NB4 (cell line): Measurements from ENCODE around the gene ABLIM2.
"Not testable (repeated sequence)": the region's sequence is repeated elsewhere in the genome, so short reads cannot be mapped to it uniquely, and the experiment has no call there.

Source experiments
- DNase-seq: peaks from one replicate; pipeline ENCODE4 v3.0.0; 2010; ENCODE audit warnings: low read depth
- H3K4me3 ChIP-seq: one replicate; pipeline ENCODE4 v1.5.1; 2011; ENCODE audit warnings: mild to moderate bottlenecking, low read depth, low read length, moderate library complexity
- MAX ChIP-seq: IDR thresholded peaks from 2 replicates; pipeline ENCODE4 v1.6.1; 2011; ENCODE audit warnings: low read depth, low read length
- MYC ChIP-seq: IDR thresholded peaks from 2 replicates; pipeline ENCODE4 v1.6.1; 2011; ENCODE audit warnings: low read depth, low read length
- POLR2A ChIP-seq: IDR thresholded peaks from 2 replicates; pipeline ENCODE4 v1.6.1; 2011; ENCODE audit warnings: mild to moderate bottlenecking; ENCODE audit not compliant: insufficient read length; ENCODE audit errors: extremely low read depth
- TF ChIP-seq, protein P1 (sequence below): IDR thresholded peaks from one replicate; pipeline ENCODE4 v1.5.1; 2012; ENCODE audit warnings: low read depth, low read length

ABLIM2 gene

GRCh38 chr4:8141935-8142334 lies 16.7 kb downstream of the ABLIM2 start:
- H3K4me3 ChIP-seq = no peak overlapping the region
- DNase-seq = no peak
- TF ChIP-seq, protein P1, sequence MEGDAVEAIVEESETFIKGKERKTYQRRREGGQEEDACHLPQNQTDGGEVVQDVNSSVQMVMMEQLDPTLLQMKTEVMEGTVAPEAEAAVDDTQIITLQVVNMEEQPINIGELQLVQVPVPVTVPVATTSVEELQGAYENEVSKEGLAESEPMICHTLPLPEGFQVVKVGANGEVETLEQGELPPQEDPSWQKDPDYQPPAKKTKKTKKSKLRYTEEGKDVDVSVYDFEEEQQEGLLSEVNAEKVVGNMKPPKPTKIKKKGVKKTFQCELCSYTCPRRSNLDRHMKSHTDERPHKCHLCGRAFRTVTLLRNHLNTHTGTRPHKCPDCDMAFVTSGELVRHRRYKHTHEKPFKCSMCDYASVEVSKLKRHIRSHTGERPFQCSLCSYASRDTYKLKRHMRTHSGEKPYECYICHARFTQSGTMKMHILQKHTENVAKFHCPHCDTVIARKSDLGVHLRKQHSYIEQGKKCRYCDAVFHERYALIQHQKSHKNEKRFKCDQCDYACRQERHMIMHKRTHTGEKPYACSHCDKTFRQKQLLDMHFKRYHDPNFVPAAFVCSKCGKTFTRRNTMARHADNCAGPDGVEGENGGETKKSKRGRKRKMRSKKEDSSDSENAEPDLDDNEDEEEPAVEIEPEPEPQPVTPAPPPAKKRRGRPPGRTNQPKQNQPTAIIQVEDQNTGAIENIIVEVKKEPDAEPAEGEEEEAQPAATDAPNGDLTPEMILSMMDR = no peak
- no peak for TF ChIP-seq POLR2A
- TF ChIP-seq MYC = no peak
- no peak for TF ChIP-seq MAX

GRCh38 chr4:8140915-8141314 lies 17.7 kb downstream of the ABLIM2 start:
- TF ChIP-seq MYC (no peak), POLR2A (no peak), MAX (no peak)
- TF ChIP-seq, protein P1 = no peak
- no peak overlapping the region for H3K4me3 ChIP-seq
- no peak for DNase-seq

DNA sequence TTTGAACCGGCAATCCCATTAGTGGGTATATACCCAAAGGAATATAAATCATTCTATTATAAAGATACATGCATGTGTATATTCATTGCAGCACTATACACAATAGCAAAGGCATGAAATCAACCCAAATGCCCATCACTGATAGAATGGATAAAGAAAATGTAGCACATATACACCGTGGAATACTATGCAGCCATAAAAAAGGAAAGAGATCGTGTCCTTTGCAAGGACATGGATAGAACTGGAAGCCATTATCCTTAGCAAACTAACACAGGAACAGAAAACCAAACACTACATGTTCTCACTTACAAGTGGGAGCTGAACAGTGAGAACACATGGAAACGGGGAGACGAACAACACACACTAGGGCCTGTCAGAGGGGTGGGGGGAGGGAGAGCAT lies 18.9 kb downstream of the ABLIM2 start:
- DNase-seq, H3K4me3 ChIP-seq: not testable (repeated sequence)

DNA sequence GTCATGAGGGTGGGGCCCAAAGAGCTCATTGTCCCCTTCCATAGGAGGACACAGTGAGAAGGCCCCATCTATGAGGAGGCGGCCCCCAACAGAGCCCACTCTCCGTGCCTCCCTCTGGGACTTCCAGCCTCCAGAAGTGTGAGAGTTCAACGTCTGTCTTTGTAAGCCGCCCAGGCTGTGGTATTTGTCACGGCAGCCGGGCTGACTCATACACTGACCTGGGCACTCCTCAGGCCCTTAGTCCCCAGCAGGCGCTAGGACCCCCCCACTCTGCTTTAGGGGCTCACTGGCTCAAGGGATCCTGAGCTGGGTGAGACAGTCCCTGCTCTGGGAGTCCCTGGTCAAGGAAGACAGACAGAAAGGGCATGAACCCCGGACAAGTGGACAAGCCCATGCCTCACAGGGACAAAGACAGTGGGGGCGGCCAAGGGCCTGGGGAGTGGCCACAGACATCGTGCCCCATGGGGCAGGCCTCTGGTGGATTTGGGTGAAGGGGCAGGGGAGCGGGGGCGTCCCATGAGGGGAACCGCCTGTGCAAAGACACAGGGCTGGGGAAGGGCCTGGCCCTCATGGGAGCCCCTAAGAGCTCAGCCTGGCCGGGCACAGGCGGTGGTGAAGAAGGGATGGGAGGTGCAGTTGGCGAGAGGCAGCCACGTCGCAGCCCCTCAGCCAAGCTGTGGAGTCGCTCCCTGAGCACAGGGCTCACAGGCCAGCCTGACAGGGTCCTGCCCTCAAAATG lies 21.5 kb downstream of the ABLIM2 start:
- no peak for DNase-seq
- no peak overlapping the region for H3K4me3 ChIP-seq
- TF ChIP-seq MYC (no peak), POLR2A (no peak), MAX (no peak)
- TF ChIP-seq, protein P1 = no peak

DNA sequence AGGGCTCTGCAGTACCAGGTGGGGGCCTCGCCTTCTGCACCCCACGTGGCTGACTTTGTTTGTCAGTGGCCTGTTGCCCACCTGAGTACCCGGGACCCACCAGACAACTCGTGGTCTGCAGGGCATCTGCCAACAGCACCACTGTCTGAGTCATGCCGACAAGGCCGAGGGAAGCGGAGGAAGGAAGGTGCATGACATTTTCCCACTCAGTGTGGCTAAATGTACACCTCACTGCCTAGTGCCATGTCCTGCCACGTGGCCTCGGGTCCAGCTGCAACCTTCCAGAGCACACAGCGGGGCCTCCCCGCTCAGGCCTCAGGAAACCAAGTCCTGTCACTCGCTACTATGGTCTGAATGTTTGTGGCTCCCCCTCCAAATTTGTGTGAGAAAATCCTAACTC lies 22.1 kb downstream of the ABLIM2 start:
- H3K4me3 ChIP-seq = no peak overlapping the region
- no peak for DNase-seq
- TF ChIP-seq MAX (no peak), POLR2A (no peak), MYC (no peak)
- TF ChIP-seq, protein P1 = no peak

- H3K4me3 ChIP-seq = no peak overlapping the region
- no peak for TF ChIP-seq MAX
- TF ChIP-seq, protein P1 = no peak
- no peak for TF ChIP-seq POLR2A
- no peak for TF ChIP-seq MYC
- DNase-seq = no peak
Observed at GRCh38 chr4:8135666-8136065, 22.9 kb downstream of the ABLIM2 start.
